AG04450 (cell line): Measurements from ENCODE around the gene NCAM1. TPM values are rescaled to one million over a fixed set of nuclear protein-coding genes. Genes with fewer than 3 reads are reported as not detected.

Experiments
- CTCF ChIA-PET: fragments of 300-600, 350-600 bp; formaldehyde crosslinking; extraction: SDS; loops from one replicate; lab custom pipeline; 2022; ENCODE audit warnings: antibody characterized with exemption, inconsistent platforms; lab: Charles Lee
- POLR2A ChIA-PET: fragments of 350-600 bp; formaldehyde crosslinking; extraction: SDS; loops from one replicate; lab custom pipeline; 2021; ENCODE audit warnings: antibody characterized with exemption, inconsistent platforms; lab: Yijun Ruan, JAX
- DNase-seq: peaks from one replicate; pipeline ENCODE4 v3.0.0-alpha.2; 2011; ENCODE audit warnings: low read depth, low spot score
- H3K27ac ChIP-seq: one replicate; pipeline ENCODE4 v1.5.1; 2012; ENCODE audit warnings: low read depth, low read length, control low read depth
- H3K27me3 ChIP-seq: one replicate; pipeline ENCODE4 v1.6.0; 2012; ENCODE audit warnings: low read length; ENCODE audit not compliant: control insufficient read depth, insufficient read depth
- H3K4me3 ChIP-seq: 2 replicates; pipeline ENCODE4 v1.5.1; 2011; ENCODE audit warnings: mild to moderate bottlenecking, low read depth, low read length, control low read depth
- H3K9me3 ChIP-seq: 2 replicates; pipeline ENCODE4 v1.5.1; 2012; ENCODE audit warnings: low read length; ENCODE audit not compliant: control insufficient read depth, insufficient read depth
- polyA plus RNA-seq: library from polyadenylated mRNA; depleted of rRNA; stranded (reverse); fragments of >200 nt; gene quantifications from 2 replicates; pipeline ENCODE4 v1.2.3, GENCODE V29; 2011
- TF ChIP-seq, protein P1 (sequence below): IDR thresholded peaks from 2 replicates; pipeline ENCODE4 v1.5.1; 2011; ENCODE audit warnings: low read depth, low read length, control low read depth, inconsistent platforms

The NCAM1 gene
- polyA plus RNA-seq, 1 experiment = not detected

DNA sequence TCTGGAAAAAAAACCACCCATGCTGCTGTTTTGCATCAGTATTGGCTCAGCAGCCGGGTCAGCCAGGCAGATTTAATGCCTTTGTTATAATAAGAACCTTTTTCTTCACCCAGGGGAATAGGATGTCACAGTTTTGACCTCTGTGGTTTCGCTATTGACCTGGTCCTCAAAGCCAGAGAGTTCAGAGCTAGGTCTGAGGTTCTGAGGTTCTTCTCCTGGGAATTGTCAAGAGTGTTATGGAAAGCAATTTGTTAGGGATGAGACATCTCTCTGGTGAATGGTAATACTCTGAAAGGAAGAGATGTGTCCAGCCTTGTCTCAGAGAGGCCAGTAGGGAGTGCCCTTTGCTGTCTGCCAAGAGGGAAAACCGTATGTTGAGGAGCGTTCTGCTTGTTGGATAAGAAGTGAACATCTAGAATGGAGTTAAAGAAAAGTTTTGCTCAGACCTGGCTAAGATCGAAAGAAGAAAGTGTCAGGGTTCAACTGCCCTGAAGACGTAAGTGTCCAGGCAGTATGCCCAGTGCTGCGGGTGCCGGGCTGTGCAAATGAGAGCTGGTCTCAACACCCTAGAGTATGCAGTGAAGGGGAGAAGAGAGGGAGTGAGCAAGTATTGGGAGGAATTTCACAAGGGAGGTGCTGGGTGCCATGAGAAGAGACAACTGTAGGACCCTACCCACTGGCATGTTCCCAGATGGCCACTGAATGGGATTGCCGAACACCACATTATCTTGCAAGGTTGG is 202.2 kb downstream of the NCAM1 start:
- POLR2A ChIA-PET = no interaction called here
- H3K27me3 ChIP-seq = no peaks in the 10 kb centered on the region
- CTCF ChIA-PET = no interaction called here
- TF ChIP-seq, protein P1, sequence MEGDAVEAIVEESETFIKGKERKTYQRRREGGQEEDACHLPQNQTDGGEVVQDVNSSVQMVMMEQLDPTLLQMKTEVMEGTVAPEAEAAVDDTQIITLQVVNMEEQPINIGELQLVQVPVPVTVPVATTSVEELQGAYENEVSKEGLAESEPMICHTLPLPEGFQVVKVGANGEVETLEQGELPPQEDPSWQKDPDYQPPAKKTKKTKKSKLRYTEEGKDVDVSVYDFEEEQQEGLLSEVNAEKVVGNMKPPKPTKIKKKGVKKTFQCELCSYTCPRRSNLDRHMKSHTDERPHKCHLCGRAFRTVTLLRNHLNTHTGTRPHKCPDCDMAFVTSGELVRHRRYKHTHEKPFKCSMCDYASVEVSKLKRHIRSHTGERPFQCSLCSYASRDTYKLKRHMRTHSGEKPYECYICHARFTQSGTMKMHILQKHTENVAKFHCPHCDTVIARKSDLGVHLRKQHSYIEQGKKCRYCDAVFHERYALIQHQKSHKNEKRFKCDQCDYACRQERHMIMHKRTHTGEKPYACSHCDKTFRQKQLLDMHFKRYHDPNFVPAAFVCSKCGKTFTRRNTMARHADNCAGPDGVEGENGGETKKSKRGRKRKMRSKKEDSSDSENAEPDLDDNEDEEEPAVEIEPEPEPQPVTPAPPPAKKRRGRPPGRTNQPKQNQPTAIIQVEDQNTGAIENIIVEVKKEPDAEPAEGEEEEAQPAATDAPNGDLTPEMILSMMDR = no peak
- H3K4me3 ChIP-seq = no peak overlapping the region
- H3K27ac ChIP-seq = no peak overlapping the region
- no peaks in the 10 kb centered on the region for H3K9me3 ChIP-seq
- DNase-seq = no peak

DNA sequence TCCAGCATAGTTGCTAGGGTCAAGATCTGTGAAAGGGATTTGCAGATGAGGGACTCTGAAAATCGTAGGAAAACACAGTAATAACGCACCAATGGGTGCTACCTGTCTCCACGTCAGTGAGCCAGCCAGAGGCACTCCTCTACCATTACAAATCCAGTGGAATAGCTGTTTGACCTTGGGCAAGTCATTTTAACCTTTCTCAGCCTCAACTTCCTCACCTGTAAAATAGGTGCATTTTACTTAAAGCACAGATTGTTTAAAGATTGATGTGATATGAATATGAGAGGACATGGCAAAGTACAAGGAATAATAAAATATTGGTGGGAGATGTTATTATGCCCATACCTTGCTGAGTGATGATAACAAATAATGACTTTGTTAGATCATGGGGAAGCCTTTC is 205.1 kb downstream of the NCAM1 start:
- Histone ChIP-seq H3K4me3 (no peak overlapping the region), H3K9me3 (no peaks in the 10 kb centered on the region), H3K27me3 (no peaks in the 10 kb centered on the region), H3K27ac (no peak overlapping the region)
- TF ChIP-seq, protein P1 = no peak
- CTCF ChIA-PET = no interaction called here
- DNase-seq = no peak
- POLR2A ChIA-PET = no interaction called here

DNA sequence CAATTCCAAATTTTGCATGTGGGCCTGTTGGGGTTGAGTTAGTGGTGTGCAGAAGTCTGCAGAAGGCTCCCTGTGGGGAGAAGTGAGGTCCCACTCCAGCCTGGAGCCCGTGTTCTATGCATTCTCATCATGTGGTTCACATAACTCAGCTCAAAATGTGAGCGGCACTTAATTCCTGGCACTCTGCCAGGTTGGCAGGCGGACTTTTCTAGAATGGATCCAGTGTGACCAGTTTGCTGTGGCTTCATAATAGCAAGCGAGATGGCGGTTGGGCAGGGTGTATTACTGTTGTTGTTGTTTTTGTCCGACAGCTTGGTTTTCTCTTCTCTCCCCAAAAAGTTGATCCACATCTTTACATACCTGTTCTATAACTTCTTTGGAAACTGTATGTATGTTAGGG is 206.4 kb downstream of the NCAM1 start:
- no peaks in the 10 kb centered on the region for H3K9me3 ChIP-seq
- no peak overlapping the region for H3K4me3 ChIP-seq
- TF ChIP-seq, protein P1 = no peak
- H3K27ac ChIP-seq = no peak overlapping the region
- no peaks in the 10 kb centered on the region for H3K27me3 ChIP-seq
- POLR2A ChIA-PET = no interaction called here
- CTCF ChIA-PET = no interaction called here
- DNase-seq = no peak

DNA sequence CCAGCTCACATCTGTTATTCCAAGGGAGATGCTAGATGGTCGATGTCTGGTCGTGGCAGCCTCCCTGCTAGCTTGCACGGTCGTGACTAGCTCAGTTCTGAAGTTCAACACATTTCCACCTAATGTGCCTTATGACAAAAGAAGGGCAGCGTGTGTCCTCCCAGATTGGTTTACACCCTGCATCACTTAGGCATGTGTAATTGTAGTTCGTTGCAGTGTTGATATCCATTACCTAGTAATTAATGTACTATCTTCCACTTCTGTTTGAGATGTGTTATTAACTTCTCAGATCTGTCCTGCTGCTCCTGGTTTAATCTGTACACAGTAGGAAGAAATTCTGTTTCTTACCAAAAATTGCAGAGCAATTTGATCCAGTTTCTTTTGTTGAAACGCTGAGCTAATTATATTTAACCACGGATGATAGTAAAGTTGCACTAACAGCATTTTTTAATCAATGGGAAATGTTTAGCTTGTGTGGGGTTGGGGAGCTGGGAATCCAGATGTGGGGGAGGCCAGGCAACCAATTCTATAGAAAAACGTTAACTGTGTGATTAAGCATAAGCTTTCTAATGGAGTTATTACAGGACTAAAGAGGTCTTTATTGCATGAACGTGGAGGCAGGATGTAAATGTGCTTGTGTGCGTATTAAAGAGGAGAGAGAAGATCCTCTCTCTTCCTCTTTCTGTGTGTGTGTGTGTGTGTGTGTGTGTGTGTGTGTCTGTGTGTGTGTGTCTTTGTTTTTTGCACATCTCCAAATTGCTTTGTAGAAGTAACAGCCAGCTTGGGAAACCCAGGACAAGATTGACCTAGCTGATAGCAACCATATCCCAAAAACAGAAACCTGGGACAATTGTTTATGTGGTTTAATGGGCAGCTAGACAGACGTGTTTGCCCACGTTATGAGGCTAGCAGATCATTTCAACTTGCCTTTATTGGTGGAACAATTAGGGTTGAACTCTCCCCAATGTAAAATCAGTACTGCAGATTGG is 207.4 kb downstream of the NCAM1 start:
- TF ChIP-seq, protein P1 = no peak
- no peak for DNase-seq
- ChIA-PET CTCF (no interaction called here), POLR2A (no interaction called here)
- Histone ChIP-seq H3K27ac (no peak overlapping the region), H3K27me3 (no peaks in the 10 kb centered on the region), H3K9me3 (no peaks in the 10 kb centered on the region), H3K4me3 (no peak overlapping the region)
